HCT116 (cell line): Measurements from ENCODE around the gene KCNAB2. TPM values are rescaled to one million over a fixed set of nuclear protein-coding genes. Genes with fewer than 3 reads are reported as not detected.

Experiments
- ATAC-seq: fragments of 200-7000 bp; cut with Tn5 transposase; 2 replicates; pipeline ENCODE4 v1.9.1; 2020; ENCODE audit warnings: mild to moderate bottlenecking, moderate library complexity
- BruUV-seq: library from RNA; stranded (reverse); fragments of 400-500 nt; replicated peaks from 2 replicates; lab custom pipeline; 2021; lab: Mats Ljungman, UMichigan
- CTCF ChIA-PET: fragments of 300-600 bp; sonication (Branson Sonifier 250); formaldehyde crosslinking; loops from one replicate; lab custom pipeline; 2021; ENCODE audit warnings: antibody characterized with exemption; lab: Charles Lee
- POLR2A ChIA-PET: fragments of 300-600, 350-600 bp; sonication (Branson Sonifier 250); formaldehyde crosslinking; loops from one replicate; lab custom pipeline; 2021; ENCODE audit warnings: antibody characterized with exemption; lab: Charles Lee
- RAD21 ChIA-PET, 2 experiments: fragments of 300-600 bp; sonication (Branson Sonifier 250); formaldehyde crosslinking; loops; one replicate each; lab custom pipeline; 2023; ENCODE audit warnings: low total read pairs in 2 of 2; ENCODE audit not compliant: uncharacterized antibody in 2 of 2, unreplicated experiment in 2 of 2, low non-redundant PET in 1 of 2; lab: Charles Lee
- DNase-seq: peaks from one replicate; pipeline ENCODE4 v3.0.0-alpha.2; 2010; ENCODE audit warnings: low read depth, low spot score
- H2AFZ ChIP-seq: fragments of 200-600 bp; shearing (Covaris generic), sonication (generic); 2 replicates; pipeline ENCODE4 v1.6.1; 2017; ENCODE audit warnings: low read depth, mixed run types, mixed read lengths, antibody characterized with exemption, low read length; ENCODE audit not compliant: poor library complexity, severe bottlenecking
- H3K27ac ChIP-seq: 2 replicates; pipeline ENCODE4 v1.5.1; 2012; ENCODE audit warnings: low read depth, low read length
- H3K27me3 ChIP-seq: fragments of 200-600 bp; sonication (generic); 2 replicates; pipeline ENCODE4 v1.6.1; 2016; ENCODE audit warnings: mixed run types, low read length, mixed read lengths; ENCODE audit not compliant: insufficient read depth
- H3K36me3 ChIP-seq, 2 experiments: fragments of 200-500 bp in 1 of 2; fragments of 200-600 bp in 1 of 2; sonication (Bioruptor generic) in 1 of 2; sonication (generic) in 1 of 2; 2 replicates each; pipeline versions ENCODE4 v1.5.1 to v1.6.1; 2014 to 2016; ENCODE audit warnings: low read length in 2 of 2, inconsistent platforms in 1 of 2, mixed read lengths in 1 of 2, mixed run types in 1 of 2; ENCODE audit not compliant: insufficient read depth in 2 of 2, control insufficient read depth in 1 of 2
- H3K4me1 ChIP-seq, 2 experiments: fragments of 200-600 bp in 1 of 2; sonication (generic) in 1 of 2; 2 replicates each; pipeline versions ENCODE4 v1.5.1 to v1.6.1; 2012 to 2017; ENCODE audit warnings: low read length in 2 of 2, inconsistent platforms in 1 of 2, mild to moderate bottlenecking in 1 of 2, mixed read lengths in 1 of 2, mixed run types in 1 of 2, moderate library complexity in 1 of 2; ENCODE audit not compliant: insufficient read depth in 2 of 2, control insufficient read depth in 1 of 2
- H3K4me2 ChIP-seq: fragments of 200-600 bp; sonication (generic); 2 replicates; pipeline ENCODE4 v1.6.1; 2017; ENCODE audit warnings: mixed run types, low read length, mixed read lengths
- H3K4me3 ChIP-seq, 2 experiments: fragments of 200-600 bp in 1 of 2; sonication (generic) in 1 of 2; replicated peaks in 1 of 2; 2 replicates each; pipeline ENCODE4 v1.5.1; 2011 to 2016; ENCODE audit warnings: low read length in 2 of 2, control low read depth in 1 of 2, low read depth in 1 of 2, mild to moderate bottlenecking in 1 of 2, mixed read lengths in 1 of 2, mixed run types in 1 of 2
- H3K79me2 ChIP-seq: fragments of 200-600 bp; sonication (generic); 2 replicates; pipeline ENCODE4 v1.6.1; 2017; ENCODE audit warnings: mild to moderate bottlenecking, mixed run types, low read length, moderate library complexity, mixed read lengths; ENCODE audit not compliant: insufficient read depth
- H3K9ac ChIP-seq: fragments of 200-600 bp; sonication (generic); 2 replicates; pipeline ENCODE4 v1.6.1; 2016; ENCODE audit warnings: low read length, mixed read lengths
- H3K9me2 ChIP-seq: fragments of 200-600 bp; sonication (generic), shearing (Covaris generic); 2 replicates; pipeline ENCODE4 v1.6.1; 2017; ENCODE audit warnings: mixed run types, mild to moderate bottlenecking, moderate library complexity; ENCODE audit not compliant: insufficient read depth
- H3K9me3 ChIP-seq, 2 experiments: fragments of 200-500 bp in 1 of 2; fragments of 200-600 bp in 1 of 2; sonication (Bioruptor generic) in 1 of 2; sonication (generic) in 1 of 2; 2 replicates each; pipeline ENCODE4 v1.6.1; 2014 to 2017; ENCODE audit warnings: low read length in 2 of 2, mixed read lengths in 2 of 2, inconsistent platforms in 1 of 2, low read depth in 1 of 2, mild to moderate bottlenecking in 1 of 2, mixed run types in 1 of 2, moderate library complexity in 1 of 2; ENCODE audit not compliant: control insufficient read depth in 1 of 2, insufficient read depth in 1 of 2
- H4K20me1 ChIP-seq: fragments of 200-600 bp; sonication (generic), shearing (Covaris generic); 2 replicates; pipeline ENCODE4 v1.6.1; 2017; ENCODE audit warnings: mixed run types, mild to moderate bottlenecking, moderate library complexity; ENCODE audit not compliant: insufficient read depth
- EGR1 ChIP-seq: IDR thresholded peaks from 2 replicates; pipeline ENCODE4 v1.6.1; 2012; ENCODE audit warnings: low read depth
- ELF1 ChIP-seq: IDR thresholded peaks from 2 replicates; pipeline ENCODE4 v1.6.1; 2012; ENCODE audit warnings: low read depth, borderline replicate concordance
- FOSL1 ChIP-seq: IDR thresholded peaks from 2 replicates; pipeline ENCODE4 v1.6.1; 2012; ENCODE audit warnings: low read depth
- JUND ChIP-seq: IDR thresholded peaks from 2 replicates; pipeline ENCODE4 v1.6.1; 2012
- POLR2AphosphoS5 ChIP-seq: IDR thresholded peaks from 2 replicates; pipeline ENCODE4 v1.6.1; 2011; ENCODE audit warnings: mild to moderate bottlenecking, low read depth, low read length, moderate library complexity
- SRF ChIP-seq: IDR thresholded peaks from 2 replicates; pipeline ENCODE4 v1.6.1; 2012; ENCODE audit warnings: low read depth
- intact Hi-C: fragments of 100-400 bp; cut with micrococcal nuclease; formaldehyde crosslinking; loops from 2 replicates; pipeline ENCODE4 v1.10.0; 2022
- total RNA-seq: library from RNA; stranded (reverse); gene quantifications from one replicate; pipeline ENCODE4 v1.2.1, GENCODE V29; 2021; ENCODE audit not compliant: unreplicated experiment
- TF ChIP-seq, protein P1 (sequence below): IDR thresholded peaks from 2 replicates; pipeline ENCODE4 v1.6.1; 2012
- TF ChIP-seq, protein P2 (sequence below): IDR thresholded peaks from 2 replicates; pipeline ENCODE4 v1.6.1; 2012
- TF ChIP-seq, protein P3 (sequence below): IDR thresholded peaks from 2 replicates; pipeline ENCODE4 v1.6.1; 2011; ENCODE audit warnings: mild to moderate bottlenecking, low read length, moderate library complexity; ENCODE audit not compliant: insufficient replicate concordance; ENCODE audit errors: extremely low read depth

KCNAB2 gene
- total RNA-seq, 1 experiment from 2014 or later = 18.1 TPM

DNA sequence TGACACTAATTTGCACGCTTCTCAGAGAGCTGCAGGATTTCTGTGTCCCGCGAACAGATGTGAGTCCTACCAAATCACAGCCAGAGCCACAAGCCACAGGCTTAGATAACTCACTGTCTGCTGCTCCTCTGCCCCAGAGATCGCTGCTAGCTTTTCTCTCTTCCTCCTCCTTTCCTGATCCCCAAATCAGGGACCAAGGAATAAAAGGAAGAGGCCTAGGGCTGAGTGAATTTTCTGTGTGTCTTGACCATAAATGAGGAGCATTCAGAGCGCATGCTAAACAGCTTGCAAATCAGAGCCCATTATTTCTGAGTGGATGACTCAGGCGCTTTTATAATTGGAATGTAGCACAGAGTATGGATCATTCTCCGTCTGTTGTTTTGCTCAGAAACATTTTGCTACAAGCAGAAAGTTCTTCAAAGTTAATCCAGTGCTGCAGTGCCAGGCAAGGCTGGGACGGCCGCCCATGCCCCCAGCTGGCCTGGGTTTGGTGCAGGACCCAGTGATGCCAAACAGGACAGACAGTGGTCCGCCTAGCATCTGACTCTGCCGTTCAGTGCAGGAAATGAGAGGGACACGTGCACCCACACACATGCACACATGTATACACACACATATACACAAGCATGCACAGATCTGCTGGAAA, 38.2 kb downstream of the KCNAB2 start:
- ATAC-seq = no peak
- H3K4me3 ChIP-seq = no peak overlapping the region
- no peak overlapping the region for H2AFZ ChIP-seq
- ChIA-PET RAD21 (no interaction called here), POLR2A (no interaction called here)
- H3K9ac ChIP-seq = no peak overlapping the region
- no peak overlapping the region for H3K27ac ChIP-seq
- H4K20me1 ChIP-seq = no peaks in the 10 kb centered on the region
- H3K9me2 ChIP-seq = no peaks in the 10 kb centered on the region
- no peaks in the 10 kb centered on the region for H3K4me1 ChIP-seq
- no peaks in the 10 kb centered on the region for H3K79me2 ChIP-seq
- no peaks in the 10 kb centered on the region for H3K27me3 ChIP-seq
- no TSS peak for BruUV-seq
- intact Hi-C loops = no loop called here
- TF ChIP-seq JUND (no peak), ELF1 (no peak), POLR2AphosphoS5 (no peak), EGR1 (no peak), SRF (no peak), FOSL1 (no peak)
- TF ChIP-seq, protein P1, sequence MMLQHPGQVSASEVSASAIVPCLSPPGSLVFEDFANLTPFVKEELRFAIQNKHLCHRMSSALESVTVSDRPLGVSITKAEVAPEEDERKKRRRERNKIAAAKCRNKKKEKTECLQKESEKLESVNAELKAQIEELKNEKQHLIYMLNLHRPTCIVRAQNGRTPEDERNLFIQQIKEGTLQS = no peak
- TF ChIP-seq, protein P2, sequence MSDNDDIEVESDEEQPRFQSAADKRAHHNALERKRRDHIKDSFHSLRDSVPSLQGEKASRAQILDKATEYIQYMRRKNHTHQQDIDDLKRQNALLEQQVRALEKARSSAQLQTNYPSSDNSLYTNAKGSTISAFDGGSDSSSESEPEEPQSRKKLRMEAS = no peak
- TF ChIP-seq, protein P3, sequence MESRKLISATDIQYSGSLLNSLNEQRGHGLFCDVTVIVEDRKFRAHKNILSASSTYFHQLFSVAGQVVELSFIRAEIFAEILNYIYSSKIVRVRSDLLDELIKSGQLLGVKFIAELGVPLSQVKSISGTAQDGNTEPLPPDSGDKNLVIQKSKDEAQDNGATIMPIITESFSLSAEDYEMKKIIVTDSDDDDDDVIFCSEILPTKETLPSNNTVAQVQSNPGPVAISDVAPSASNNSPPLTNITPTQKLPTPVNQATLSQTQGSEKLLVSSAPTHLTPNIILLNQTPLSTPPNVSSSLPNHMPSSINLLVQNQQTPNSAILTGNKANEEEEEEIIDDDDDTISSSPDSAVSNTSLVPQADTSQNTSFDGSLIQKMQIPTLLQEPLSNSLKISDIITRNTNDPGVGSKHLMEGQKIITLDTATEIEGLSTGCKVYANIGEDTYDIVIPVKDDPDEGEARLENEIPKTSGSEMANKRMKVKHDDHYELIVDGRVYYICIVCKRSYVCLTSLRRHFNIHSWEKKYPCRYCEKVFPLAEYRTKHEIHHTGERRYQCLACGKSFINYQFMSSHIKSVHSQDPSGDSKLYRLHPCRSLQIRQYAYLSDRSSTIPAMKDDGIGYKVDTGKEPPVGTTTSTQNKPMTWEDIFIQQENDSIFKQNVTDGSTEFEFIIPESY = no peak
- TF ChIP-seq, all 23 proteins: peak for 0
- CTCF ChIA-PET = no interaction called here
- Histone ChIP-seq H3K36me3 (no peaks in the 10 kb centered on the region), H3K4me2 (no peak overlapping the region), H3K9me3 (no peaks in the 10 kb centered on the region)
- DNase-seq = no peak
